ENCODE data around the gene FLRT1.

The FLRT1 gene

GRCh38 chr11:64035576-64035975, at the start of gene FLRT1:
TSS of gene FLRT1 (plus strand) at chr11:64035931. CDS start at chr11:64116268, 80,337 bp downstream.
- no peak for DNase-seq (ENCODE audit: low read depth, low spot score)

- peak; percentile 95 for DNase-seq (ENCODE audit: low read depth, low spot score)
These were observed 49.4 kb upstream of the FLRT1 start, which contains the start of gene OTUB1 for GRCh38 chr11:63986156-63986931. TSS of gene OTUB1 (plus strand) at chr11:63986438. CDS start at chr11:63986457, 19 bp downstream.

DNA sequence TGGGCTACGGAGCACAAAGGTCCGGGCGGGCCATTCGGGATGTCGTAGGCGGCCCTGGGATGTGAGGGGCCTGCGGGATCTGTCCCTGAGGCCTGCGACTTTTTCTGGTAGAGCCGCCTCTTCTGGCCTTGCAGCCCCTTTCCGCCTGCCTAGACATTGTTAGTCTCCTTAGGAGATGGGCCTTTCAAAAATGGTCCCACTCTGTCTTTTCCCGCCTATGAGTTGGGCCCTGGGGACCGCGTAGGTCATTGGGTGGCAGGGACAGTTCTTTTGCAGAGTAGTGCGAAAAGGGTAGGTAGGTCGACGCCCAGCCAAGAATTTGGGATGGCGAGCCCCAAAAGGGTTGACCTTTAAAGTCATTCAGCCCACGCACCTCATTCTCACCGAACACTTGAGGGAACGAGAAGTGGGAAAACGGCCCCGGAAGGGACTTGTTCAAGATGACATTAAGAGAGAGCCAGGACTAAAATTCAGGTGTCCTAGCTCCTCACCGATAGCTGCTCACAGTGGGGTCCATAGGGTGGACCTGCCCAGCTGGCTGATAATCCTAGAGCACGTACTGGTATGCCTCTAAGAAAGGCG, 48.7 kb upstream of the FLRT1 start:
- no peak for DNase-seq (ENCODE audit: low read depth, low spot score)

DNA sequence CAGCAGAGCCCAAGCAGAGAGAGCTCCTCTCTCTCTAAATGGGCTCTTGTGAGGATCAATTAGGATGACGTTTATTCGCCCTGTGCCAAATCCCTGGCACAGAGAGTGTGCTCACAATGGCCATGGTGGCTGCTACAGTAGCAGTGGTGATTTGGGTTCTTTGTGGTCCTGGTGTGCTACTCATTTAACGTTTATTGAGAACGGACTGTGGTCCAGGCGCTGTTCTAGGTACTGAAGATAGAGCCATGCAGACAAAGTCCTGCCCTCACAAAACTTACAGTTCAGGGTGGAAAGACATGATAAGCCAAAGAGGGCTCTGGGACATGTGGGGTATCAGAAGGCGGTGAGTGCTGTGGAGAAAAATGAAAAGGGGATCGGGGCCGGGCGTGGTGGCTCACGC, 44.2 kb upstream of the FLRT1 start:
- DNase-seq (ENCODE audit: low read depth, low spot score), result no peak

GRCh38 chr11:63993100-63993499, 42.6 kb upstream of the FLRT1 start:
- no peak for DNase-seq (ENCODE audit: low read depth, low spot score)

DNA sequence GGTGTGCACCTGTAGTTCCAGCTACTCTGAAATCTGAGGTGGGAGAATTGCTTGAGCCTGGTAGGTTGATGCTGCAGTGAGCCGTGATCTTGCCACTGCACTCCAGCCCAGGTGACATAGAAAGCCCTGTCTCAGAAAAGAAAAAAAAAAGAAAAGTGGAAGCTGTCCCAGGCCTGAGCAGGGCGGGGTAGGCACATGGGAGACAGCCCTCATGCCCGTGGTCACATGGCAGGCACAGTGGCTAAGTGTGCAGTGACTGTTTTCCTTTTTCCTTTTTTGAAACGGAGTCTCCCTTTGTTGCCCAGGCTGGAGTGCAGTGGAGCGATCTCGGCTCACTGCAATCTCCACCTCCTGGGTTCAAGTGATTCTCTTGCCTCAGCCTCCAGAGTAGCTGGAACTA, 41.7 kb upstream of the FLRT1 start:
- DNase-seq (ENCODE audit: low read depth, low spot score), result no peak

- DNase-seq (ENCODE audit: low read depth, low spot score), result no peak
These were observed 39.2 kb upstream of the FLRT1 start for GRCh38 chr11:63996512-63996911.

GRCh38 chr11:63997104-63997700, 38.5 kb upstream of the FLRT1 start:
- no peak for DNase-seq (ENCODE audit: low read depth, low spot score)

DNA sequence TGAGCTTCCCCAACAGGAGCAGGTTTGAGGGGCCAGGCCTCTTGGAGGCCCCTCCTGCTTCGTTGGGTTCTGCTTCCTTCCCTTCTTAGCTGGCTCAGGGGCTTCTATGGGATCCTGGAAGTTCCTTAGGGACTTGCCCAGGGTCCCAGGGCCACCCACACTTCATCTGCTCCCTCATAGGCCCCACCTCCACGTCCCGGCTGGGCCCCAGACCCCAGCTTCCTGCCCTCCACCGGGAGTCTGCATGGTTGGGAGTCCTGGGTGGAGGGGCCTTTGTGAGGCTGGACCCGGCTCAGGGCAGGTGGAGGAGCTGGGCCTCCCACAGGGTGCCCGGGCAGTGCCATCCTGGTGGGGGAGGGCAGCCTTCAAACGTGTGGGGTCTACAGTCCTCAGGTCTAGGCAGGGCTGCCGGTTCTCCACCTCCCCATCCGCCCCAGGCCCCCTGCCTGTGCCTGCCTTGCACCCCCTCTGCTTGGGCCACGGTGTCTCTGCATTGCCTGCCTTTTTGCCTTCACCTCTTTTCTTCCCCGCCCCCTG, 37.9 kb upstream of the FLRT1 start:
- DNase-seq (ENCODE audit: low read depth, low spot score), result no peak

DNA sequence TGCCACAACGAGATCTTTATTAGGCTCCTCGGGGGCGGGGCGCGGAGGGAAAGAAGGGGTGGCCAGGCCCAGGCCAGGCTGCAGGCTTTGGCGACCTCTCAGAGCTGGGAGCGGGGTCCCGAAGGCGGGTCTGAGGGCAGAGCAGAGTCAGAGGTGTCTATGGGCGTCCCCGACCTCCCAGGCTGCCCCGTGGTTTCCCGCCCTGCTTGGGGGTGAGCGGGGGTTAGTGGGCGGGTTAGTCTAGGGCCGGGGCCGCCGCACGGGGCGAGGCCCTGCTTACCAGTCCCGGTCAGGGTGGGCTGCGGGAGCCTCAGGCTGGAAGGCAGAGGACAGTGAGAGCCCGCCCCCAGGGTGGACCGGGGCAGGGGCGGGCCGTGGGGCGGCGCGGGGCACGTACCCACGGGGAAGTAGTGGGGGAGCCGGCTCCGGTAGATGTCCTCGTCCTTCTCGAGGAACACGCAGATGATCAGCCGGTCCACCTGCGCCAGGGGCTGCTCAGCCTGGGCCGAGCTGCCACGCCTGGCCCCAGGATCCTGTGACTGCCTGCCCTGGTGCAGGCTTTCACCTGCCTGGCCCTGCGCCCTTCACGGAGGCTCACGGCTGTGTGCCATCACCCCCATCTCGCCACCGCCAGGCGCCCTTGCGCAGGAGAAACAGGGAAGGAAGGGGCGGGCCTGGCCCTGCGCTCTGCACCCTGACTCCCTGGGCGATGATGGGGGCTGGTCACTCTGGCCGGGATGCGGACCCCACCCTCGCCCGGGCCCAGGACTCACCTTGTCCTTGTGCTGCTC, 37.0 kb upstream of the FLRT1 start:
- no peak for DNase-seq (ENCODE audit: low read depth, low spot score)

DNA sequence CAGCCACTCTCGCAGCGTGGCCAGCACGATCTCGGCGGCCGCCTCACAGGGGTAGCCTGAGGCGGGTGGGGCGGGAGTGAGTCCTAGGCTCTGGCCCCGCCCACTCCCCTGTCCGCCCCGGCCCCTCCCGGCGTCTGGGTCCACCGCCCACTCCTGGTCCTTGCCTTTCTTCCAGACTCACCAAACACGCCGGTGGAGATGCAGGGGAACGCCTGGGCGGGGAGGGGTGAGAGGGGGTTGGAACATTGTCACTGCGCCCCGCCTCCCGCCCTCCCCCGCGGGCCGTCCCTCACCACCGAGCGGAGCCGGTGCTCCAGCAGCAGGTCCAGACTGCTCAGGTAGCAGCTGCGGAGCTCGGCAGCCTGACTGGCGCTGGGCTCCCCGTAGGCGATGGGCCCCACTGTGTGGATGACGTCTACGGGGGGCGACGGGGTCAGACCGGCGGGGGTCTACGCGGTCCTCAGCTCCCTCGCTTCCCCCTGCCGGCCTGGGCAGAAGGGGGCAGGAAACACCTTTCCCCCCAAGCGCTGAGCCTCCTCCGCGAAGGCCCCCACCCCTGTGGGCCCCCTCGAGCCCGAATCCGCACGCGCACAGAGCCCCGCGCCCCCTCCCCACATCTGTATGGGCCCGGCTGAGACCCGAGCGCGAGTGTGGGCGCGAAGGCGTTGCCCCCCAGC, 36.2 kb upstream of the FLRT1 start:
- DNase-seq (ENCODE audit: low read depth, low spot score), result peak; percentile 82

- DNase-seq (ENCODE audit: low read depth, low spot score), result peak; percentile 90
These were observed 35.5 kb upstream of the FLRT1 start for GRCh38 chr11:64000026-64000739.

GRCh38 chr11:64000740-64001483, 34.8 kb upstream of the FLRT1 start:
- DNase-seq (ENCODE audit: low read depth, low spot score), result no peak

GRCh38 chr11:64001484-64002420, 34.0 kb upstream of the FLRT1 start:
- no peak for DNase-seq (ENCODE audit: low read depth, low spot score)

- peak; percentile 74 for DNase-seq (ENCODE audit: low read depth, low spot score)
These were observed 31.7 kb upstream of the FLRT1 start for GRCh38 chr11:64003807-64004589.

GRCh38 chr11:64004590-64004984, 31.1 kb upstream of the FLRT1 start:
- DNase-seq (ENCODE audit: low read depth, low spot score), result peak; percentile 53

- DNase-seq (ENCODE audit: low read depth, low spot score), result no peak
These were observed 30.0 kb upstream of the FLRT1 start for GRCh38 chr11:64005691-64006090.

- no peak for DNase-seq (ENCODE audit: low read depth, low spot score)
These were observed 29.3 kb upstream of the FLRT1 start for GRCh38 chr11:64006398-64006797.
